ENCODE data around the gene BUB1B. TPM values are rescaled to one million over a fixed set of nuclear protein-coding genes. Genes with fewer than 3 reads are reported as not detected.

Gene BUB1B
- total RNA-seq, 1 experiment from 2014 or later = 192 TPM

- Mint-ChIP-seq H3K4me1 (no peaks in the 10 kb centered on the region), H3K36me3 (peaks cover 55% of the 10 kb centered on the region), H3K27me3 (ENCODE audit: low read depth) (no peaks in the 10 kb centered on the region), H3K27ac (no peak overlapping the region), H3K9me3 (no peaks in the 10 kb centered on the region), H3K4me3 (no peak overlapping the region)
- no peak for ATAC-seq
- POLR2A ChIA-PET = interaction anchor here (0.6 kb wide), 1 partner anchor 285 kb away, joined by 4 read pairs; no protein-coding TSS in a partner anchor
- CTCF ChIA-PET = interaction anchor here (1.4 to 21.7 kb wide), 5 partner anchors 9 to 181 kb away, joined by 4 to 273 read pairs (median 4); partner anchors contain the start of gene INAFM2
- no peak for DNase-seq (ENCODE audit: low spot score)
- TF ChIP-seq FOXJ3 (CRISPR knock-in tag; IDR thresholded peaks at IDR 0.05; ENCODE audit: borderline replicate concordance) (no peak), SMAD3 (CRISPR knock-in tag; IDR thresholded peaks at IDR 0.05; ENCODE audit: borderline replicate concordance) (no peak), TEAD4 (CRISPR knock-in tag; IDR thresholded peaks at IDR 0.05) (no peak), NFATC4 (CRISPR knock-in tag; IDR thresholded peaks at IDR 0.05) (no peak), E2F4 (CRISPR knock-in tag; IDR thresholded peaks at IDR 0.05; ENCODE audit: borderline replicate concordance, low read depth) (no peak), ZNF396 (CRISPR knock-in tag; IDR thresholded peaks at IDR 0.05; ENCODE audit: borderline replicate concordance) (no peak), IRF2 (CRISPR knock-in tag; IDR thresholded peaks at IDR 0.05; ENCODE audit: borderline replicate concordance, low read depth) (no peak), SOX15 (CRISPR knock-in tag; IDR thresholded peaks at IDR 0.05) (no peak)
Observed at GRCh38 chr15:40226736-40227135, 65.9 kb downstream of the BUB1B start.

GRCh38 chr15:40229316-40229715, 68.4 kb downstream of the BUB1B start:
- DNase-seq (ENCODE audit: low spot score) (no peak), ATAC-seq (no peak)
- no peak overlapping the region for H3K4me3 Mint-ChIP-seq
- POLR2A ChIA-PET = interaction anchor here (0.8 kb wide), 1 partner anchor 12 kb away, joined by 8 read pairs; no protein-coding TSS in a partner anchor
- TF ChIP-seq JUN (CRISPR knock-in tag; IDR thresholded peaks at IDR 0.05) = no peak
- TF ChIP-seq E2F4 (CRISPR knock-in tag; IDR thresholded peaks at IDR 0.05; ENCODE audit: borderline replicate concordance, low read depth) = no peak
- TF ChIP-seq ZNF232 (CRISPR knock-in tag; IDR thresholded peaks at IDR 0.05) = no peak
- TF ChIP-seq TEAD1 (CRISPR knock-in tag; IDR thresholded peaks at IDR 0.05) = no peak
- no peak for TF ChIP-seq NR1H2 (CRISPR knock-in tag; IDR thresholded peaks at IDR 0.05)
- TF ChIP-seq ZNF425 (CRISPR knock-in tag; conservative IDR thresholded peaks at IDR 0.05) = no peak
- no peak for TF ChIP-seq MXD4 (CRISPR knock-in tag; IDR thresholded peaks at IDR 0.05; ENCODE audit: borderline replicate concordance)
- TF ChIP-seq EMX1 (CRISPR knock-in tag; IDR thresholded peaks at IDR 0.05) = no peak
- TF ChIP-seq ZBTB43 (CRISPR knock-in tag; IDR thresholded peaks at IDR 0.05) = no peak
- TF ChIP-seq GRHL2 (CRISPR knock-in tag; IDR thresholded peaks at IDR 0.05; ENCODE audit: insufficient replicate concordance, severe bottlenecking) = no peak
- no peak for TF ChIP-seq USF2 (CRISPR knock-in tag; IDR thresholded peaks at IDR 0.05)
- no peaks in the 10 kb centered on the region for H3K4me1 Mint-ChIP-seq
- 0 out of 2 replicates have a peak overlapping the region, but pooled peaks have one; percentile 56 for H3K27ac Mint-ChIP-seq
- no peaks in the 10 kb centered on the region for H3K9me3 Mint-ChIP-seq
- CTCF ChIA-PET = interaction anchor here (2.0 to 21.7 kb wide), 3 partner anchors 12 to 50 kb away, joined by 8 to 273 read pairs (median 15); no protein-coding TSS in a partner anchor
- H3K36me3 Mint-ChIP-seq = peaks cover 37% of the 10 kb centered on the region
- H3K27me3 Mint-ChIP-seq (ENCODE audit: low read depth) = no peaks in the 10 kb centered on the region

All from WTC11 (cell line).